Measurements from ENCODE around the gene TRDN.
"Not testable (repeated sequence)": the region's sequence is repeated elsewhere in the genome, so short reads cannot be mapped to it uniquely, and the experiment has no call there.

The TRDN gene

GRCh38 chr6:123503619-123504018, 133.1 kb downstream of the TRDN start:
- H3K4me3 ChIP-seq (replicated peaks in 1 of 2; ENCODE audit: low read depth in 2 of 2, low read length in 2 of 2), result no peak overlapping the region
- DNase-seq (ENCODE audit: low read depth in 2 of 2), result no peak
- no peak for TF ChIP-seq CTCF (IDR thresholded peaks at IDR 0.05; ENCODE audit: low read depth, low read length)

- no peak overlapping the region for H3K4me3 ChIP-seq (replicated peaks in 1 of 2; ENCODE audit: low read depth in 2 of 2, low read length in 2 of 2)
- TF ChIP-seq CTCF (IDR thresholded peaks at IDR 0.05; ENCODE audit: low read depth, low read length), result no peak
- no peak for DNase-seq (ENCODE audit: low read depth in 2 of 2)
These were observed 139.7 kb downstream of the TRDN start for GRCh38 chr6:123497025-123497424.

GRCh38 chr6:123489589-123489988, 147.2 kb downstream of the TRDN start:
- no peak overlapping the region for H3K4me3 ChIP-seq (replicated peaks in 1 of 2; ENCODE audit: low read depth in 2 of 2, low read length in 2 of 2)
- TF ChIP-seq CTCF (IDR thresholded peaks at IDR 0.05; ENCODE audit: low read depth, low read length), result no peak
- DNase-seq (ENCODE audit: low read depth in 2 of 2), result peak in 1 of 2 donors; percentile 70

GRCh38 chr6:123480986-123481385, 155.8 kb downstream of the TRDN start:
- no peak overlapping the region for H3K4me3 ChIP-seq (replicated peaks in 1 of 2; ENCODE audit: low read depth in 2 of 2, low read length in 2 of 2)
- no peak for DNase-seq (ENCODE audit: low read depth in 2 of 2)
- TF ChIP-seq CTCF (IDR thresholded peaks at IDR 0.05; ENCODE audit: low read depth, low read length), result no peak

GRCh38 chr6:123472025-123472702, 164.6 kb downstream of the TRDN start:
- not testable (repeated sequence) for DNase-seq (ENCODE audit: low read depth in 2 of 2)

GRCh38 chr6:123467392-123467791, 169.4 kb downstream of the TRDN start:
- H3K4me3 ChIP-seq (replicated peaks in 1 of 2; ENCODE audit: low read depth in 2 of 2, low read length in 2 of 2), result no peak overlapping the region
- TF ChIP-seq CTCF (IDR thresholded peaks at IDR 0.05; ENCODE audit: low read depth, low read length), result no peak
- DNase-seq (ENCODE audit: low read depth in 2 of 2), result no peak

More at GRCh38 chr6:123472025-123472702, 164.6 kb downstream of the TRDN start:
- not testable (repeated sequence) for H3K4me3 ChIP-seq (replicated peaks in 1 of 2; ENCODE audit: low read depth in 2 of 2, low read length in 2 of 2)

GRCh38 chr6:123462152-123462551, 174.6 kb downstream of the TRDN start:
- no peak for DNase-seq (ENCODE audit: low read depth in 2 of 2)
- no peak overlapping the region for H3K4me3 ChIP-seq (replicated peaks in 1 of 2; ENCODE audit: low read depth in 2 of 2, low read length in 2 of 2)
- no peak for TF ChIP-seq CTCF (IDR thresholded peaks at IDR 0.05; ENCODE audit: low read depth, low read length)

Measured in cardiac fibroblast (primary cell).